Measurements from ENCODE around the gene SUPT5H. TPM values are rescaled to one million over a fixed set of nuclear protein-coding genes. Genes with fewer than 3 reads are reported as not detected.
"Not testable (repeated sequence)": the region's sequence is repeated elsewhere in the genome, so short reads cannot be mapped to it uniquely, and the experiment has no call there.

The SUPT5H gene
- total RNA-seq, 3 donors from 2014 or later: 74.3 to 115 (median 103) TPM

GRCh38 chr19:39448271-39448670, 2.9 kb downstream of the SUPT5H start:
- Histone ChIP-seq H3K4me1 (peaks cover 10 to 22% of the 10 kb centered on the region in 2 donors), H3K4me3 (peak overlapping the region in 1 of 3 donors; percentile 11)
- intact Hi-C loops (cut with DNase I; ENCODE audit: low total_unique reads): no loop called here

GRCh38 chr19:39449116-39449797, 3.9 kb downstream of the SUPT5H start:
- no peaks in the 10 kb centered on the region for H3K9me3 ChIP-seq
- no peaks in the 10 kb centered on the region for H3K27me3 ChIP-seq
- TF ChIP-seq POLR2A (IDR thresholded peaks at IDR 0.05) (no peak), POLR2AphosphoS5 (IDR thresholded peaks at IDR 0.05) (no peak), CTCF (IDR thresholded peaks at IDR 0.05) (no peak)
- no peak for DNase-seq (ENCODE audit: low spot score in 2 of 2)
- H3K27ac ChIP-seq: no peak overlapping the region
- peaks cover 10 to 22% of the 10 kb centered on the region in 2 donors for H3K4me1 ChIP-seq
- no peaks in the 10 kb centered on the region for H3K36me3 ChIP-seq
- H3K4me3 ChIP-seq: no peak overlapping the region
- intact Hi-C loops (cut with DNase I; ENCODE audit: low total_unique reads): no loop called here

More at GRCh38 chr19:39448271-39448670, 2.9 kb downstream of the SUPT5H start:
- H3K36me3 ChIP-seq: no peaks in the 10 kb centered on the region
- no peak overlapping the region for H3K27ac ChIP-seq
- no peaks in the 10 kb centered on the region for H3K9me3 ChIP-seq
- TF ChIP-seq POLR2A (IDR thresholded peaks at IDR 0.05): no peak
- TF ChIP-seq POLR2AphosphoS5 (IDR thresholded peaks at IDR 0.05): no peak
- no peak for TF ChIP-seq CTCF (IDR thresholded peaks at IDR 0.05)
- H3K27me3 ChIP-seq: no peaks in the 10 kb centered on the region
- no peak for DNase-seq (ENCODE audit: low spot score in 2 of 2)

- H3K4me1 ChIP-seq: peaks cover 9 to 19% of the 10 kb centered on the region in 2 donors
- H3K27me3 ChIP-seq; H3K36me3 ChIP-seq; H3K27ac ChIP-seq; intact Hi-C loops (cut with DNase I; ENCODE audit: low total_unique reads); H3K9me3 ChIP-seq; H3K4me3 ChIP-seq; DNase-seq (ENCODE audit: low spot score in 2 of 2): not testable (repeated sequence)
These were observed 5.9 kb downstream of the SUPT5H start for GRCh38 chr19:39451257-39451656.

- peaks cover 4% of the 10 kb centered on the region for H3K36me3 ChIP-seq
- no peak for TF ChIP-seq CTCF (IDR thresholded peaks at IDR 0.05)
- no peak for TF ChIP-seq POLR2A (IDR thresholded peaks at IDR 0.05)
- TF ChIP-seq POLR2AphosphoS5 (IDR thresholded peaks at IDR 0.05): no peak
- no peak overlapping the region for H3K4me3 ChIP-seq
- no peak for DNase-seq (ENCODE audit: low spot score in 2 of 2)
- no peaks in the 10 kb centered on the region for H3K27me3 ChIP-seq
- H3K27ac ChIP-seq: no peak overlapping the region
- intact Hi-C loops (cut with DNase I; ENCODE audit: low total_unique reads): no loop called here
- H3K9me3 ChIP-seq: no peaks in the 10 kb centered on the region
- no peaks in the 10 kb centered on the region for H3K4me1 ChIP-seq
These were observed 18.0 kb downstream of the SUPT5H start for GRCh38 chr19:39463403-39463802.

DNA sequence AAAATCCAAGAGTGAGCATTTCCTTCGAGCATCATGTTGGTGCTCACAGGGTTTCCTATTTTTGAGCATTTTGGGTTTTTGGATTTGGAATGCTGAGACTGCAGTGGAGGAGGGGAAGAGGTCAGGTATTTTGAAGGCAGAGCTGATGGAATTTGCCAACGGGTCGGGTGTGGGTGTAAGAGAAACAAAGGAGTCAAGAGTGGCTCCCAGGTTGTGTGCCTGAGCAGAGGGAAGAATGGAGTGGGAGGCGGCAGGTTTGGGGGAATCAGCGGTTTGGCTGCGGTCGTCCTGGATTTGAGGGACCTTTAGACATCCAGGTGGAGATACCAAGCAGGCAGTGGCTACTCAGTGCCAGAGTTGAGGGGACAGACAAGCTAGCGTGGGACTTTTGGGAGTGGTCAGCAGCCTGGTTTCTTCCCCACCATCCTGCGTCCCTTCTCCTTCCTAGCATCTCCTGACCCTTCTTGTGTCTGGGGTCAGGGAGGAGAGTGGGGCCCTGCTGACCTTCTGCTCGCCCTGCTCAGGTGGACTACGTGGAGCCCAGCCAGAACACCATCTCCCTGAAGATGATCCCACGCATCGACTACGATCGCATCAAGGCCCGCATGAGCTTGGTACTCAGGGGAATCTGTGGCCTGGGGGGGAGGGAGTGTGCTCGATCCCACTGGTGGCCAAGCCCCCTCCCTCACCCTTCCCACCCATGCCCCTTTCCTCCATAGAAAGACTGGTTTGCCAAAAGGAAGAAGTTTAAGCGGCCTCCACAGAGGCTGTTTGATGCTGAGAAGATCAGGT, 20.8 kb downstream of the SUPT5H start:
- no peaks in the 10 kb centered on the region for H3K4me1 ChIP-seq
- TF ChIP-seq POLR2A (IDR thresholded peaks at IDR 0.05): no peak
- no peak for TF ChIP-seq CTCF (IDR thresholded peaks at IDR 0.05)
- TF ChIP-seq POLR2AphosphoS5 (IDR thresholded peaks at IDR 0.05): no peak
- DNase-seq (ENCODE audit: low spot score in 2 of 2): no peak
- intact Hi-C loops (cut with DNase I; ENCODE audit: low total_unique reads): no loop called here
- no peaks in the 10 kb centered on the region for H3K27me3 ChIP-seq
- peaks cover 23% of the 10 kb centered on the region for H3K36me3 ChIP-seq
- H3K9me3 ChIP-seq: no peaks in the 10 kb centered on the region
- H3K27ac ChIP-seq: no peak overlapping the region
- no peak overlapping the region for H3K4me3 ChIP-seq

Measured in breast epithelium (tissue), 4 donors.